NCI-H2107 treated with DMSO at 0.1 percent for 48 hours (cell line): ENCODE results near the gene MYO1C.
A peak's percentile ranks its signal among the peaks of the same experiment; 100 is the strongest.
"Not testable (repeated sequence)": the region's sequence is repeated elsewhere in the genome, so short reads cannot be mapped to it uniquely, and the experiment has no call there.

Source experiments
- DNase-seq: peaks from one replicate; lab custom pipeline; 2025; ENCODE audit not compliant: unreplicated experiment; lab: John Stamatoyannopoulos, UW

MYO1C gene

DNA sequence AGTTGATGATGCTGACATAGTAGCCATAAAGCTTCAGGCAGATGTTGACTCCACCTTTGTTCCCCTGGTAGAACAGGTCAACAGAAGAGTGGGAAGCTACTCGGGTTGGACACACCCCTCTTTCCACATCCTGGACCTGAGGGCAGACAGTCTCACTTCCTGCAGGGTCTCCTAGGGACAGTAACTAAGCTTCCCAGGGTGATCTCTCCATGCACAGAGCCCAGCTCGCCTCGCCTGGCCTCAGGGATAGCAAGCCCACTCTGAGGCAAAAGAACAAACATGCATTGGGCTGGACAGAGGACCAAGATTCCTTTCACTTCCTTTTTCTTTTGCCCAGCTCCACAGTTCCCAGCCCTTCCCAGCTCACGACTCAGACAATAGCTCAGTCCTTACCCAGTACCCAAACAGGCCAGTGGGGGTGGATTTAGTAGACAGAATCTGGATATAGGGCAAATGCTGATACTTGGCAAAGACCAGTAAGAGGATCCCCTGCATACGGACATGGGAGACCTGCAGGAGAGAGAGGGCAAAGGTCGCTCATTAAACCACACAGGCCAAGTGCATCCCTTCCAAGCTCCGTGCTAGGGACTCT, 16.9 kb upstream of the MYO1C start:
- no peak for DNase-seq

DNA sequence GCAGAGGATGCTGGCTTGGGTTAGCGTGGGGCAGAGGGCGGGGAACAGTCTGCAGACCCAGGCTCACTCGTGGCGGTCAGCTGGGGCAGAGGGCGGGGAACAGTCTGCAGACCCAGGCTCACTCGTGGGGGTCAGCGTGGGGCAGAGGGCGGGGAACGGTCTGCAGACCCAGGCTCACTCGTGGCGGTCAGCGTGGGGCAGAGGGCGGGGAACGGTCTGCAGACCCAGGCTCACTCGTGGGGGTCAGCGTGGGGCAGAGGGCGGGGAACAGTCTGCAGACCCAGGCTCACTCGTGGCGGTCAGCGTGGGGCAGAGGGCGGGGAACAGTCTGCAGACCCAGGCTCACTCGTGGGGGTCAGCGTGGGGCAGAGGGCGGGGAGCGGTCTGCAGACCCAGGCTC, 16.2 kb upstream of the MYO1C start:
- DNase-seq, result not testable (repeated sequence)

DNA sequence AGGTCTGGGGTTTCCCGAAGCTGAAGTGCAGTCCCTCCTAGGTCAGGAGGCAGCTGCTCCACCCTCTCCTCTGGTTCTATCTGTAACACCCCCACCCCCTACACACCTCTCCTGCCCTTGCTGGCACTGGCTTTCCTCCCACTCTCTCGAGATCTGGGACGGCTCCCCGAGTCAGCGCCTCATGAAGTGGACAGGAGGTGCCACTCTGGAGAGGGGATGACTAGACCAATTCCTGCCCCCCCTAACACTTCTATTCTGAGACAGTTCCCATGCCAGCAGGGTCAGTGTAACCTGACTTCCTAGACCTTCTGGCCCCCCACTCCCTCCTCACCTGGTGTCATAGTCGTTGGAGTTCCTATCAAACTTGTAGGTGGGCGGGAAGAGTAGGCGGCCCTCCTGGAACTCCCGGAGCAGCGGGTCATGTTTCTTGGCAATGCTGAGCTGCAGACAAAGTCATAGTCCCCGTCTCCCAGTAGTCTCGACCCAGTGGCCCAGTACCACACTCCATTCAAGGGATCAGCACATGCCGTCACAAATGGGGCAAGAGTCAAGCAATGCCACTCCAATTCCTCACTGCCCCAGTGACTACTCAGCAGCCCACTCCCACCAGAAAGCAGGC, 14.3 kb upstream of the MYO1C start:
- no peak for DNase-seq

GRCh38 chr17:1505586-1505985, 13.1 kb upstream of the MYO1C start:
- DNase-seq, result no peak

GRCh38 chr17:1504866-1505265, 12.4 kb upstream of the MYO1C start:
- DNase-seq, result no peak

- DNase-seq, result no peak
Measured at GRCh38 chr17:1503699-1504098, 11.2 kb upstream of the MYO1C start.

GRCh38 chr17:1498869-1499268, 6.4 kb upstream of the MYO1C start:
- DNase-seq, result no peak

GRCh38 chr17:1498233-1498632, 5.7 kb upstream of the MYO1C start:
- no peak for DNase-seq

- no peak for DNase-seq
Measured at GRCh38 chr17:1497831-1498230, 5.3 kb upstream of the MYO1C start.

DNA sequence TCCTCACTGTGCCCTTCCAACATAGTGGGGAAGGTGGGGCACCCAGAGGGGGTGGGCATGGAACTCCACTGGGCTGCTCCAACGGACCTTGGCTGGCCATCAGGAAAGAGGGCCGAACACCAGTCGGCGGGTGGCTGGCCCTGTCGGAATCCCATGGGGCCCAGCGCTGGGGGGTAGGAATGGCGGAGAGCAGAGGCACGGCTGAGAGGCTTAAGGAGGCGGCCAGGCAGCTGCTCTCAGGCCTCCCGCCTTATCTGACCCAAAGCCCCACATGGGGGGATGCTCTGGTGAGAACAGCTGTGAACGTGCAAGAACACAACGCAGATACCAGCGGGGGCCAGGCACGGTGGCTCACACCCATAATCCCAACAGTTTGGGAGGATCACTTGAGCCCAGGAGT, 4.4 kb upstream of the MYO1C start:
- DNase-seq, result no peak

- no peak for DNase-seq
Measured at GRCh38 chr17:1495265-1495989, 2.9 kb upstream of the MYO1C start.

GRCh38 chr17:1494736-1495253, 2.3 kb upstream of the MYO1C start:
- no peak for DNase-seq

DNA sequence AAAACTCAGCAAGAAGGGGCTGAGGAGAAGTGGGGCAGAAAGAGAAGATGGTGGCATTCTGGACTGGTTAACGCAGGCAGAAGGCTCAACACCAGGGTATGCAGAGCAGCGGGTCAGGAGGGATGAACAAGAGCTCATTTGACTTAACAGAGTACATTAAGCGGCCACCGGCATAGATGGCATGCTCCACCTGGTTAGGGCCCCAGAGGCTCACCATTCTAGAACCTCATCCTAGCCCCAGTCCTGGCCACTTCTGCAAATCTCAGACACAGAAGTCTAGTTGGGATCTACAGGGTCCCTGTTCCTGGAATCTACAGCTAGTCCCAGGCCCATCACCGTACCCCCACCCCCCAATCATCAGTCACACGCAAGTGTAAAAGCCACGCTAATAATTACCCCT, 1.7 kb upstream of the MYO1C start:
- no peak for DNase-seq

GRCh38 chr17:1493291-1493980, 950 bp upstream of the MYO1C start:
- DNase-seq, result no peak

- no peak for DNase-seq
Measured at GRCh38 chr17:1491443-1492248, 840 bp downstream of the MYO1C start.

DNA sequence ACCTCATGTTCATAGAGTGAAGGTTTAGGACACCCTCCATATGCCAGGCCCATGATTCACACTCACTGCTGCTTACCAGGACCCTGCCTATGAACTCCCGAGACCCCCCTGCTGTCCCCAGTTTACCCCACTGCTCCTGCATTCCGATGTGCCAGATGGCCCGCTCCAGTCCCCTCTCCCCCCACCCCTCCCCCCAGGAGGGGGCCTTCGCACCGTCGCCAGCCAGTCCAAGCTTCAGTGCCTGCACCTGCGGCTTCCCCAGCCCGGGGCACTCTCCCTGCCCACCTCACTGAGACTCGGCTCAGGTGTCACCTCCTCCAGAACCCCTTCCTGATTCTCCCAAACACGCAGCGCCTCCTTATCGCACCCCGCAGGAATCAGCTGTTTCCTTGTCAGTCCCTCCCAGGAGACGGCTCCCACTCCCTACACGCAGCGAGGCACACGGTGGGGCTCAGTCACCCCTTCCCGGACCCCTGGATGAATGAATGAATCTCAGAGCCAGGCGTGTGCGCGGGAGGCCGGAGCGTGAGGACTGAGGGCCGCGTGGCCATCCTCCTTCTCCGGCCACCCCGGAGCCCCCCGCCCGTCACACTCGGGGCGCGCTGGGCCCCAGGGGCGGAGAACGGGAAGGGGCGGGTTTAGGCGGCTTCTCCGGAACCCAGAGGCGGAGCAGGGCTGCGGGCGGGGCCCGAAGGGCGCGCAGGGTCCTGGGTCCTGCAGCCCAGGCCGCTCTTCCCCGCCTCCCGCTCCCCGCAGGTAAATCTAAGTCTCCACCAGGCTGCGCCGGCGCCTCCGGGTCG, 1.6 kb downstream of the MYO1C start:
- DNase-seq, result peak; percentile 4

GRCh38 chr17:1488826-1489270, 3.6 kb downstream of the MYO1C start:
- no peak for DNase-seq

DNA sequence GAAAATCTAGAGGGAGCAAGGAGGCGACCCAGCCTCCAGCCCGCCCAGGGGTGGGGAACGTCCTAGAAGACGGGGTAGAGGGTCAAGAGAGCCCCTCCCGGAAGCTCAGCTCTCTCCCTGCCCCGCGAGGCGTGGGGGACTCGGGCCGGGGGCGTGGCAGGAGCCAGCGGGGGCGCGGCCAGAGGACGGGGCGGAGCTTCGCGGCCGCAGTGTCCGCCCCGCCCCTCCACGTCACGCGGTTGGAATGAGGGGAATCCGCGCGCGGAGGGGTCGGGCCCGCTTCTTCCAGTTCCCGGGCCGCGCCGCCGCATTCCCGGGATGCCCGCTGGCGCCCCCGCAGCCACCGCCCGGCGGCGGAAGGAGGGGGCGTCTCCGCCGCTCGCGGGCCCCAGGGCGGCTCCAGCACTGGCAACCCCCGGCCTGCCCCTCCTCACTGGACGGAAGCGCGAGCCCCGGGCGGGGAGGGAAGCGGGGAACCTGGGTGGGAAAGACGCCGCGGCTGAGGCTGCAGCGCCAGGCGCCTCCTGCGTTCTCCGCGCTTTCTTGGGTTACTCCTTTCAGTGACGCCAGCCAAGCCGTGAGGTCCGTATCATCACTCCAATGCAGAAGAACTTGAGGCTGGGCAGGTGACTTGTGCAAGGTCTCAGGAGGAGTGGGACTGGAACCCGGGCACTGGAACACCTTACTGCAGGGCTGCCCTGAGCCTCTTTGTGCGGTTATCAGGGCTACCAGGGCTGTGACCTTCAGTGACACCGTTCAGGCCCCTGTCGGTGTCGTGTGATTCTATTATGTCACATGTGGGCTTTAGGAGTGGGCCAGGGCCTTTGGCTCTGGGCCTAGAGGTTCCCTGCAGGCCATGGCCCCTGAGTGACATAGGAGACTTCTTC, 4.3 kb downstream of the MYO1C start:
- DNase-seq, result peak; percentile 2
